Measurements from ENCODE around the gene CD59.

DNA sequence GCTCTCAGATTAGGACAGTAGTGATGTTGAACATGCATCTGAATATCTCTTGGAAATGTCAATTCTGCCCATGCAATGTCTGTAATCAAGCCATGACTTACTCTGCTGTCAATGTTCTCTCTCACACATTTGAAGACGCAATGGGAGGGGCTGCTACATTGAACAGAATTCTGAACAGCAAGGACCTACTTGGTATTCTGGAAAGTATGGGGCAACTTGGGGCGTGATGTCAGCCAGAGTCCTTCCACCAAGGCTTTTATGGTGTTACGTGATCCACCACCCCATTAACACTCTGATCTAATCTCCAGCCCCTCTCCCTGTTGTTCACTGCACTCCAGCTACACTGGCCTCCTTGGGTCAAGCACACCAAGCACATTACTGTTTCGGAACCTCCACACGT lies 7.1 kb upstream of the CD59 start:
- TF ChIP-seq, protein P1, sequence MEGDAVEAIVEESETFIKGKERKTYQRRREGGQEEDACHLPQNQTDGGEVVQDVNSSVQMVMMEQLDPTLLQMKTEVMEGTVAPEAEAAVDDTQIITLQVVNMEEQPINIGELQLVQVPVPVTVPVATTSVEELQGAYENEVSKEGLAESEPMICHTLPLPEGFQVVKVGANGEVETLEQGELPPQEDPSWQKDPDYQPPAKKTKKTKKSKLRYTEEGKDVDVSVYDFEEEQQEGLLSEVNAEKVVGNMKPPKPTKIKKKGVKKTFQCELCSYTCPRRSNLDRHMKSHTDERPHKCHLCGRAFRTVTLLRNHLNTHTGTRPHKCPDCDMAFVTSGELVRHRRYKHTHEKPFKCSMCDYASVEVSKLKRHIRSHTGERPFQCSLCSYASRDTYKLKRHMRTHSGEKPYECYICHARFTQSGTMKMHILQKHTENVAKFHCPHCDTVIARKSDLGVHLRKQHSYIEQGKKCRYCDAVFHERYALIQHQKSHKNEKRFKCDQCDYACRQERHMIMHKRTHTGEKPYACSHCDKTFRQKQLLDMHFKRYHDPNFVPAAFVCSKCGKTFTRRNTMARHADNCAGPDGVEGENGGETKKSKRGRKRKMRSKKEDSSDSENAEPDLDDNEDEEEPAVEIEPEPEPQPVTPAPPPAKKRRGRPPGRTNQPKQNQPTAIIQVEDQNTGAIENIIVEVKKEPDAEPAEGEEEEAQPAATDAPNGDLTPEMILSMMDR (IDR thresholded peaks at IDR 0.05; ENCODE audit: borderline replicate concordance, extremely low read depth, low read length, poor library complexity, severe bottlenecking): no peak
- TF ChIP-seq EZH2 (IDR thresholded peaks at IDR 0.05; ENCODE audit: borderline replicate concordance, low read depth, low read length, severe bottlenecking): no peak

Measured in DND-41 (cell line).